ENCODE data around the gene HS3ST3A1. TPM values are rescaled to one million over a fixed set of nuclear protein-coding genes. Genes with fewer than 3 reads are reported as not detected.

Gene HS3ST3A1
- total and polyA plus RNA-seq, 4 donors: 0.40 to 6.5 (median 2.5) TPM

GRCh38 chr17:13563866-13564265 is 37.9 kb downstream of the HS3ST3A1 start:
- TF ChIP-seq ZBTB33 (IDR thresholded peaks at IDR 0.05) (no peak), GABPA (IDR thresholded peaks at IDR 0.05 in 1 of 2, conservative IDR thresholded peaks at IDR 0.05 in 1 of 2) (no peak)
- no peak overlapping the region for H3K9ac ChIP-seq (ENCODE audit: low read depth in 1 of 2, low read length in 2 of 2)
- H3K27me3 ChIP-seq (ENCODE audit: control insufficient read depth in 4 of 4, insufficient read depth in 4 of 4, low read length in 3 of 4): peaks cover 0 to 4% (median 0%) of the 10 kb centered on the region in 4 donors
- H3K9me3 ChIP-seq (ENCODE audit: control insufficient read depth in 4 of 4, low read length in 3 of 4): peaks cover 0 to 5% (median 0%) of the 10 kb centered on the region in 4 donors
- H3K27ac ChIP-seq (ENCODE audit: low read depth in 1 of 2, low read length in 2 of 2): no peak overlapping the region
- no peak for DNase-seq (ENCODE audit: low spot score)
- no peaks in the 10 kb centered on the region for H3K4me1 ChIP-seq (ENCODE audit: control insufficient read depth in 4 of 4, insufficient read depth in 4 of 4, low read length in 3 of 4)
- WGBS: 52% methylated on average over 3 of the region's 3 CpGs
- H3K36me3 ChIP-seq (ENCODE audit: control insufficient read depth in 4 of 4, insufficient read depth in 3 of 4, low read depth in 1 of 4, low read length in 3 of 4): no peaks in the 10 kb centered on the region
- no peak overlapping the region for H3K4me3 ChIP-seq (ENCODE audit: low read depth in 1 of 3, low read length in 3 of 3)

DNA sequence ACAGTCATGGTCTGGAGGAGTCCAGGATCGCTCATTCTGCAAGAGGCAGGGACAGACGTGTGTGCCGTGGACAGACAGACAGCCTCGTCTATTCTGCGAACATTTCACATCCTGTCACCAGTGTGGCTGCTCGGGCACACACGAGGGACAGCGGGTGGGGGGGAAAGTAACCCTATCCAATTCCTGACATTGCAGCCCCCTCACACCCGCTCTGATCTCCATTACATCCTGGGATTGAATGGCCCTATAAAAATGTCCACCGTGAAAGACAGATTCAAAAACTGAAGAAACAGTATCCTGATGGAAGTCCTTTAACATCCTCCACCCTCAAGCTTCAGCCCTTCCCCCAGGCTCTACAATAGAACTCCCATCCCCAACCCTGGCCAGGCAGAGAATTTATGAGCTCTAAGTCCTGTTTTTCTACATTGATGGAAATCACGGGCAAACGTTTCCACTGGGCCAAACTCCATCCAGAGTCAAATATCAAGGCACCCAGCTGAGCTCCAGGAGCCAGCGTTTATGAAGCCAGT is 39.4 kb downstream of the HS3ST3A1 start:
- TF ChIP-seq HNF4A (conservative IDR thresholded peaks at IDR 0.05) (no peak), TAF1 (conservative IDR thresholded peaks at IDR 0.05) (no peak), SP1 (IDR thresholded peaks at IDR 0.05) (no peak), FOXA1 (IDR thresholded peaks at IDR 0.05) (no peak), GABPA (IDR thresholded peaks at IDR 0.05 in 1 of 2, conservative IDR thresholded peaks at IDR 0.05 in 1 of 2) (no peak), NR2F2 (IDR thresholded peaks at IDR 0.05) (no peak), FOXA2 (IDR thresholded peaks at IDR 0.05) (no peak), ZBTB33 (IDR thresholded peaks at IDR 0.05) (no peak), EGR1 (IDR thresholded peaks at IDR 0.05; ENCODE audit: low read depth in 2 of 2) (no peak), RXRA (IDR thresholded peaks at IDR 0.05) (no peak), MAX (IDR thresholded peaks at IDR 0.05) (no peak), RAD21 (IDR thresholded peaks at IDR 0.05) (no peak), ATF3 (IDR thresholded peaks at IDR 0.05) (no peak), CTCF (IDR thresholded peaks at IDR 0.05; ENCODE audit: low read depth, low read length, missing input control) (no peak)
- TF ChIP-seq, protein P1, sequence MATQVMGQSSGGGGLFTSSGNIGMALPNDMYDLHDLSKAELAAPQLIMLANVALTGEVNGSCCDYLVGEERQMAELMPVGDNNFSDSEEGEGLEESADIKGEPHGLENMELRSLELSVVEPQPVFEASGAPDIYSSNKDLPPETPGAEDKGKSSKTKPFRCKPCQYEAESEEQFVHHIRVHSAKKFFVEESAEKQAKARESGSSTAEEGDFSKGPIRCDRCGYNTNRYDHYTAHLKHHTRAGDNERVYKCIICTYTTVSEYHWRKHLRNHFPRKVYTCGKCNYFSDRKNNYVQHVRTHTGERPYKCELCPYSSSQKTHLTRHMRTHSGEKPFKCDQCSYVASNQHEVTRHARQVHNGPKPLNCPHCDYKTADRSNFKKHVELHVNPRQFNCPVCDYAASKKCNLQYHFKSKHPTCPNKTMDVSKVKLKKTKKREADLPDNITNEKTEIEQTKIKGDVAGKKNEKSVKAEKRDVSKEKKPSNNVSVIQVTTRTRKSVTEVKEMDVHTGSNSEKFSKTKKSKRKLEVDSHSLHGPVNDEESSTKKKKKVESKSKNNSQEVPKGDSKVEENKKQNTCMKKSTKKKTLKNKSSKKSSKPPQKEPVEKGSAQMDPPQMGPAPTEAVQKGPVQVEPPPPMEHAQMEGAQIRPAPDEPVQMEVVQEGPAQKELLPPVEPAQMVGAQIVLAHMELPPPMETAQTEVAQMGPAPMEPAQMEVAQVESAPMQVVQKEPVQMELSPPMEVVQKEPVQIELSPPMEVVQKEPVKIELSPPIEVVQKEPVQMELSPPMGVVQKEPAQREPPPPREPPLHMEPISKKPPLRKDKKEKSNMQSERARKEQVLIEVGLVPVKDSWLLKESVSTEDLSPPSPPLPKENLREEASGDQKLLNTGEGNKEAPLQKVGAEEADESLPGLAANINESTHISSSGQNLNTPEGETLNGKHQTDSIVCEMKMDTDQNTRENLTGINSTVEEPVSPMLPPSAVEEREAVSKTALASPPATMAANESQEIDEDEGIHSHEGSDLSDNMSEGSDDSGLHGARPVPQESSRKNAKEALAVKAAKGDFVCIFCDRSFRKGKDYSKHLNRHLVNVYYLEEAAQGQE (IDR thresholded peaks at IDR 0.05): no peak
- peaks cover 0 to 4% (median 0%) of the 10 kb centered on the region in 4 donors for H3K27me3 ChIP-seq (ENCODE audit: control insufficient read depth in 4 of 4, insufficient read depth in 4 of 4, low read length in 3 of 4)

More for the DNA sequence above, 39.4 kb downstream of the HS3ST3A1 start:
- no peak overlapping the region for H3K4me3 ChIP-seq (ENCODE audit: low read depth in 1 of 3, low read length in 3 of 3)
- WGBS: 75% methylated on average over 13 of the region's 13 CpGs
- H3K36me3 ChIP-seq (ENCODE audit: control insufficient read depth in 4 of 4, insufficient read depth in 3 of 4, low read depth in 1 of 4, low read length in 3 of 4): no peaks in the 10 kb centered on the region
- peaks cover 0 to 5% (median 0%) of the 10 kb centered on the region in 4 donors for H3K9me3 ChIP-seq (ENCODE audit: control insufficient read depth in 4 of 4, low read length in 3 of 4)
- no peaks in the 10 kb centered on the region for H3K4me1 ChIP-seq (ENCODE audit: control insufficient read depth in 4 of 4, insufficient read depth in 4 of 4, low read length in 3 of 4)
- H3K9ac ChIP-seq (ENCODE audit: low read depth in 1 of 2, low read length in 2 of 2): no peak overlapping the region
- DNase-seq (ENCODE audit: low spot score): no peak
- no peak overlapping the region for H3K27ac ChIP-seq (ENCODE audit: low read depth in 1 of 2, low read length in 2 of 2)
